ENCODE measurements around the gene NIPAL3. TPM values are rescaled to one million over a fixed set of nuclear protein-coding genes. Genes with fewer than 3 reads are reported as not detected.
A peak's percentile ranks its signal among the peaks of the same experiment; 100 is the strongest.

Gene NIPAL3
- 10 to 100 TPM; 38.0 to 74.3 (median 57.3) TPM for total RNA-seq

DNA sequence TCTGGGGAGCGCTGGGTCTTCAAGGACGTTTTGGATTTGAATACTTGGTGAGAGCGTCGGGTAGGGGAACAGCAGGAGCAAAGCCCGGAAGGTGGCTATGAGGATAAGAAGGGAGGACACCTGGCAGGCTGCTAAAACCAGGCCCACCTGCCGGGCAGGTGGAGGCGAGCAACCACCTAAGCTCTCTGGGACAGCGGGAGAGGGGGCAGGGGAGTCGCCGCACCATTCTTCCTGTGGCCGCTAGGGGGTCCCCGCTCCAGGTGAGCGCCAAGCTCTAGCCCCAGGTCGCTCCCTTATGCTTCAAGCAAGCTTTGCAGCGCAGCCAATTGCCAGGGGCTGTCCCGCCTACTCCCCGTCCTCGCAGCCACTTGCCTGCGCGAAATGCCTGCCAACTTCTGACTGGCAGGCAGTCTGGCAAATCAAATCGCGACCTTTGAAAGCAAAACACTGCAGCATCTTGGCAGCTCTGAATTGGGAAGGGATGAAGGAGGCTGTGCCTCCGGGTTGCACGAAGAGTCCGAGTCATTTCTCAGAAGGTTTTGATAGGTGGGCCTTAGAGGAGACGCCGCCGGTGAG is at the start of gene NIPAL3:
NIPAL3 (plus strand) TSS at position 469 of the 576 bp plus-strand sequence. CDS start 3,746 bp downstream, outside the sequence.
- Histone ChIP-seq H3K4me1 (peaks cover 0 to 30% (median 7%) of the 10 kb centered on the region in 4 donors), H3K27ac (peak within 1 kb of the TSS; percentile 65 to 82 (median 77)), H3K9me3 (no peaks in the 10 kb centered on the region), H3K27me3 (no peaks in the 10 kb centered on the region), H3K4me3 (peak within 1 kb of the TSS; percentile 49 to 71 (median 61)), H3K36me3 (peaks cover 0 to 11% (median 0%) of the 10 kb centered on the region in 3 donors)
- DNase-seq, result peak; percentile 96 to 100 (median 96)
- TF ChIP-seq, protein P1, sequence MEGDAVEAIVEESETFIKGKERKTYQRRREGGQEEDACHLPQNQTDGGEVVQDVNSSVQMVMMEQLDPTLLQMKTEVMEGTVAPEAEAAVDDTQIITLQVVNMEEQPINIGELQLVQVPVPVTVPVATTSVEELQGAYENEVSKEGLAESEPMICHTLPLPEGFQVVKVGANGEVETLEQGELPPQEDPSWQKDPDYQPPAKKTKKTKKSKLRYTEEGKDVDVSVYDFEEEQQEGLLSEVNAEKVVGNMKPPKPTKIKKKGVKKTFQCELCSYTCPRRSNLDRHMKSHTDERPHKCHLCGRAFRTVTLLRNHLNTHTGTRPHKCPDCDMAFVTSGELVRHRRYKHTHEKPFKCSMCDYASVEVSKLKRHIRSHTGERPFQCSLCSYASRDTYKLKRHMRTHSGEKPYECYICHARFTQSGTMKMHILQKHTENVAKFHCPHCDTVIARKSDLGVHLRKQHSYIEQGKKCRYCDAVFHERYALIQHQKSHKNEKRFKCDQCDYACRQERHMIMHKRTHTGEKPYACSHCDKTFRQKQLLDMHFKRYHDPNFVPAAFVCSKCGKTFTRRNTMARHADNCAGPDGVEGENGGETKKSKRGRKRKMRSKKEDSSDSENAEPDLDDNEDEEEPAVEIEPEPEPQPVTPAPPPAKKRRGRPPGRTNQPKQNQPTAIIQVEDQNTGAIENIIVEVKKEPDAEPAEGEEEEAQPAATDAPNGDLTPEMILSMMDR (IDR thresholded peaks at IDR 0.05), result peak; percentile 86 to 97 (median 93)
- TF ChIP-seq POLR2A (IDR thresholded peaks at IDR 0.05), result peak in 1 of 2 donors; percentile 38

DNA sequence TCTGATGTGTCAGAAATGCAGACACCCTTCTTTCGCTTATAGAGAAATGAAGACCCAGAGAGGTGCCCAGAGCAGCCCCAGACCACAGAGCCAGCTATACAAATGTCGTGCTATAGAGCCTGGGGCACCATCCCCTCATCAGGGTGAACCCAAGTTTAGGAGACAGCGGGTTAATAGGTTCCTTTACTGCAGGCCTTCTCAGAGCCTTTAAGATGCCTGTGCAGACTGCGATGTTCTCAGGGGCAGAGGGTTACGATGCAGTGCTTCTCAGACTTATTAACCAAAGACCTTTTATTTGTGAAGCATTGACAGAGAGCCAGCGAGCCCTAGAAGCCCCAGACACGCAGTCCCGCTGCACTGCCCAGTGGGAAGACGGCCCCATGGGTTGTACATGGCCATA is 48.9 kb upstream of the NIPAL3 start:
- H3K27ac ChIP-seq, result no peak overlapping the region
- H3K36me3 ChIP-seq, result peaks cover 0 to 7% (median 0%) of the 10 kb centered on the region in 3 donors
- no peaks in the 10 kb centered on the region for H3K27me3 ChIP-seq
- DNase-seq, result no peak
- H3K9me3 ChIP-seq, result no peaks in the 10 kb centered on the region
- H3K4me3 ChIP-seq, result no peak overlapping the region
- H3K4me1 ChIP-seq, result peaks cover 0 to 17% (median 0%) of the 10 kb centered on the region in 4 donors
- TF ChIP-seq, protein P1 (IDR thresholded peaks at IDR 0.05), result no peak
- no peak for TF ChIP-seq POLR2A (IDR thresholded peaks at IDR 0.05)

DNA sequence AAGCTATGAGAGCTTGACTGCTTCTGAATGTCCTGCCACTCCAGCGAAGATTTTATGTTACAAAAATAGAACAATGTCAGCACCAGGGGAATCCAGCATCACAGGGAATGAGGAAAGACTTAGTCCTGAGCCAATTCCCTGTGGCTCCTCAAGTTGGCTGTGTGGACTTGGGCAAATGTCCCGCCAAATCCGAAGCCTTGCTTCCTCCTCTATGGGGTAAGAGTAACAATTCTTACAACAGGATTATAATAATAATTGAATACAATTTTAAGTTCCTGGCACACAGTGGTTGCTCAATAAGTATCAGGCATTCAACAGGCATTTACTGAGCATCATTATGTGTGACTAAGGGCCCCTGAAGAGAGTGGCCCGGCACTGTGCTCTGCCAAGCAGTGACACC is 46.4 kb upstream of the NIPAL3 start:
- peaks cover 0 to 17% (median 0%) of the 10 kb centered on the region in 3 donors for H3K36me3 ChIP-seq
- H3K9me3 ChIP-seq, result no peaks in the 10 kb centered on the region
- H3K27ac ChIP-seq, result no peak overlapping the region
- TF ChIP-seq, protein P1 (IDR thresholded peaks at IDR 0.05), result no peak
- no peak for TF ChIP-seq POLR2A (IDR thresholded peaks at IDR 0.05)
- H3K4me3 ChIP-seq, result no peak overlapping the region
- H3K4me1 ChIP-seq, result peaks cover 0 to 15% (median 0%) of the 10 kb centered on the region in 4 donors
- DNase-seq, result no peak
- no peaks in the 10 kb centered on the region for H3K27me3 ChIP-seq

DNA sequence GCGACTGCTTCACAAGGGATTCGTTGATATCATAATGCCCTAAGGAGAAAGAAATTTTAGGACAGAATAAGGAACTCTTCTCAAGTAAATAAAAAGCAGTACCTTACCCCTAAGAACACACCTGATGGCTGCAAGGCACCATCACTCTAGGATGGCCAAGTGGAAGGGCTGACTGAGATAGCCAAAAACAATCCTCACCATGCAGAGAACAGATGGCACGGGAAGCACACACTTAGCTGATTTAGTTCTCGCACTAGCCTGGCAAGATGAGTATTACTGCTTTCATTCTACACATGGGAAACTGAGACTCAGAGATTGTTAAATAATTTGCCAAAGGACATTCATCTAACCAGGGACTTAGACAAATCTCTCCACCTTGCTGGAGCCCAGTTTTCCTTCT is 45.8 kb upstream of the NIPAL3 start:
- Histone ChIP-seq H3K36me3 (peaks cover 0 to 17% (median 0%) of the 10 kb centered on the region in 3 donors), H3K27ac (no peak overlapping the region)

DNA sequence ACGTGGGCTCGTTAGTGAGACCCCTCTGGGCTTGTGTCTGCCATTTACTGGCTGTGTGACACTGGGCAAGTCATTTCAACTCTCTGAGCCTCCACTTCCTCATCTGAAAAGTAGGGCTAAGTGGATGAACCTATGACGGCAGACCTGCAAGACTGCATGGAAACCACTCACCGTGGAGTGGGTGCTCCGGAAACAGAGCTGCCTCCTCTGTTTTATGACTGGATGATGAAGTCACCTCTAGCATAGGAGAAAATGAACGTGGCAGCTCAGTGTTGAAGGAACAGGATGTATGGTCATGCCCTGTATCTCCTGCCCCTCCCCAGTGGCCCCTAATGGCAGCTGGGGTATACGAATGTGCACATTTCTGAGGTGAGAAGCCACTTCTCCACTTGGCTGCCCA is 42.6 kb upstream of the NIPAL3 start:
- H3K36me3 ChIP-seq, result peaks cover 0 to 28% (median 0%) of the 10 kb centered on the region in 3 donors
- no peak overlapping the region for H3K4me3 ChIP-seq
- H3K9me3 ChIP-seq, result no peaks in the 10 kb centered on the region
- H3K27ac ChIP-seq, result peak overlapping the region in 1 of 4 donors; percentile 52
- TF ChIP-seq, protein P1 (IDR thresholded peaks at IDR 0.05), result no peak
- TF ChIP-seq POLR2A (IDR thresholded peaks at IDR 0.05), result no peak
- DNase-seq, result peak in 2 of 3 donors; percentile 72 to 74
- H3K27me3 ChIP-seq, result no peaks in the 10 kb centered on the region
- no peaks in the 10 kb centered on the region for H3K4me1 ChIP-seq

More for the DNA sequence above, 45.8 kb upstream of the NIPAL3 start:
- no peak for DNase-seq
- H3K9me3 ChIP-seq, result no peaks in the 10 kb centered on the region
- no peak overlapping the region for H3K4me3 ChIP-seq
- TF ChIP-seq POLR2A (IDR thresholded peaks at IDR 0.05), result no peak
- TF ChIP-seq, protein P1 (IDR thresholded peaks at IDR 0.05), result no peak
- H3K27me3 ChIP-seq, result no peaks in the 10 kb centered on the region
- H3K4me1 ChIP-seq, result peaks cover 0 to 10% (median 0%) of the 10 kb centered on the region in 4 donors
